HG02759 (cell line): Measurements from ENCODE around the gene APMAP.

Source experiments
- ATAC-seq: cut with Tn5 transposase; IDR thresholded peaks from one replicate; pipeline ENCODE4 v1.9.1; 2021; ENCODE audit warnings: mild to moderate bottlenecking, moderate library complexity; ENCODE audit not compliant: unreplicated experiment

The APMAP gene

GRCh38 chr20:24991897-24992486 lies 559 bp downstream of the APMAP start:
- peak; percentile 27 for ATAC-seq

DNA sequence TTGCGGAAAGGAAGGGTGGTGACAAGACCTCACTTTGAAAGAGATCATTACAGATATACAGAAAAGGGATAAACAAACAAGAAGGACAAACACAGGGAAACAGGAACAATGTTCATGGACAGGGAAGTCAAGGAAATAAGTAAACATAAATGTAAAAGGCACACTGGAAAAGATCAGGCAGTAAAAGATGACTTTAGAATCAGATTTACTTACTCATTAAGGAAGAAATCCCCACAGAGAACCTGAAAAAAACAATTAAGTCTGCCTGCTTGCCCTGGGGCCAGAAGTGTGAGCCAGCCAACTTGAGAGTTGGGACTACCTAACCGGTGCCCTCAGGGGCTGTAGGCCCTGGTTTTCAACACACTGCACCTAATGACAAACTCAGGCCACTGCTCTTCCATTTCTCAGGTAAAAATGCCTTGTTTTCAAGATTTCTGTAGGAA lies 1.7 kb downstream of the APMAP start:
- no peak for ATAC-seq

DNA sequence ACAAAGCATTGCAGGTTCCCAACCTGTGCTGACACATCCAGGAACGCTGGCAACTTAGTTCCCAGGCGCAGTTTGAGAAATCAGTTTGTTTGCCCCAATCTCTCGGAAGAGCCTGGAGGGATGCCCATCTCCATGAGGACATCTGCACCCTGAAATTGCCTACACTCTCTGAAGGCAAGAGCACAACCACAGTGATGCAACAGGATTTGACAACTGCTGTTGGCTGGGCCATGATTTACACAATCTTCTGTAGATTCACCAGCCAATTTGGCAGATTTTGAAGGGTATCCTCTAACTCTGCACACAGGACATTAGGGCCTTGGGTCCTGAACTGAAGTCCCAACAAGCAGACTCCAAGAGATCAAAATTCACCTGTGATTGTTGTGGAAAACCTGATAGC lies 3.4 kb downstream of the APMAP start:
- no peak for ATAC-seq

GRCh38 chr20:24987873-24988835 lies 4.4 kb downstream of the APMAP start:
- no peak for ATAC-seq

- ATAC-seq, result no peak
Measured at GRCh38 chr20:24987244-24987643, 5.3 kb downstream of the APMAP start.

DNA sequence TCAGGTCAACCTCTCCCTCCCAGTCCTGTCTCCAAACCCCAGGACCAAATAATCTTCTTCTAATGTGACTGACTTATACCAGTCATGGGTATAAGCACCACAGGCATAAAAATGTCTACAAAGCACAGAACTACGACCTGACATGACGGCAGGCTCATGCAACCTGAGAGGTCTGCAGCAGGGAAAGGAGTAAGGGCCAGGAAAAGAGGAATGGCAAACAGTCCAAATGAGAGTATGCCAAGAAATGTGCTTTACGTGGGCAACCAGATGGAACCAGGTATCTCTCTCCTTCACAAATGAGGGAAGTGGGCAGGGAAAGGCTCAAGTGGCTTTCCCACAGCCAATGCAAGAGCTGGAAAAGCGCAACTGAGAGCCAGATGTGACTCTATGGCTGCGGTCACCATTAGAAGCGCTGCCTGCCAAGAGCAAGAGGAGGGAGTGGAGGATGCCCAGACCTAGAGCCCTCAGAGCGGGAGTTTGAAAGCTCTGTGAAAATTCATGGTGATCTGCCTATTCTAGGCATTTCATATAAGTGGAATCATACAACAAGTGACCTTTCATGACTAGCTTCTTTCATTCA lies 6.0 kb downstream of the APMAP start:
- no peak for ATAC-seq

GRCh38 chr20:24985802-24986201 lies 6.7 kb downstream of the APMAP start:
- ATAC-seq, result no peak

GRCh38 chr20:24984961-24985640 lies 7.5 kb downstream of the APMAP start:
- ATAC-seq, result no peak

GRCh38 chr20:24983896-24984295 lies 8.7 kb downstream of the APMAP start:
- no peak for ATAC-seq

DNA sequence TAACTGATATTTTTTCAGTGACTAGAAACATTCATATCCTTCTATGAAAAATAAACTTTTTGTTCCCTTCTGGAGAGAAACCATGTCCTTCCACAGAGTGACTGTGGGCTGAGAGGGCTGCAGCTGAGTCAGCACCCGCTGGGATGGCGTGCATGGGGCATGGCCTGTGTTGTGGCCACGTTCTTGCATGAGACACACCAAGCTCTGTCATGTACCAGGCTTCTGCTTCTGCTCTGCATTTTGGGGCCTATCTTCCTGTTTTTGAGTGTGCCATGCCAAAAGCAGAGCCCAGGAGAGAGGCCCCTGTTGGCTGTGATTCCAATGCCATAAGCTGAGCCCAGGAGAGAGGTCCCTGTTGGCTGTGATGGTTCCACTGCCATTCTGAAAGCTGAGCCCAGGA lies 10.8 kb downstream of the APMAP start:
- no peak for ATAC-seq

DNA sequence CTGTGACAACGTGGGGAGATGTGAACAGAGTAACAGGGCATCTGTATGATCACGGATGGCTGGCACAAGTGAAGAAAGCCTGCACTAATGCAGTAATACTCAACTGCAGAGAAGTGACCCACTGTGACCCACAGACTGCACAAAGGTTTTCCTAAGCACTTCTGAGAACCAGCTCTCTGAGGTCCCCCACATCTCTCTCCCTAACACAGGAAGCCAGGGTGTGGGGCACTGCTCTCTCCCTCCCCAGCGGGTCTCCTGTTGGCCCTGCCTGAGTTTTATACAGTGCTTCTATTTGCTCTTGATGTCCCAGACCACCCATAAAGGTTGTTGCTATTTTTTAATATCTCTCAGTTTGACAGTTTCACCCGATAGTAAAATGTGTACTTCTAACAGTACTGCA lies 11.3 kb downstream of the APMAP start:
- no peak for ATAC-seq

DNA sequence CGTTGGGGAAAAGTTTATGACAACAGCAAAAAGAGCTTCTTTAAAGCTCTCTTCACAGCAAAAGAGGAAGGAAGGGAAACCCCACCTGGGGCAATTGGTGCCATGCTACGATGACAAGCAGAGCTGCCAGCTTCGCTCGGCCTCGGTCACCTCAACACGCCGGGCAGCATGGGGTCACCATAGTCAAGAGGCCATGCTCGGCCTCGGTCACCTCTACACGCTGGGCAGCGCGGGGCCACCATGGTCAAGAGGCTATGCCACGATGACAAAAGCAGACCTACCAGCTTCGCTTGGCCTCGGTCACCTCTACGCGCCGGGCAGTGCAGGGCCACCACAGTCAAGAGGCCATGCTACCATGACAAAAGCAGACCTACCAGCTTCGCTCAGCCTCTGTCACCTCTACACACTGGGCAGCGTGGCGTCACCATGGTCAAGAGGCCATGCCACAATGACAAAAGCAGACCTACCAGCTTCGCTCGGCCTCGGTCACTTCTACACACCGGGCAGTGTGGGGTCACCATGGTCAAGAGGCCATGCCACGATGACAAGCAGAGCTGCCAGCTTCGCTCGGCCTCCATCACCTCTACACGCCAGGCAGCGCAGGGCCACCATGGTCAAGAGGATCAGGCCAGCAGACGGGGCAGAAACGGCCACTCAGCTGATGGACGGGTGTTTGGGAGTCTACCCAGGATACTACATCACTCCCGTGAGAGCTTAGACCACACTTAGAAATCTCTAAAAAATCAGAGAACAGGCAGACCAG lies 12.1 kb downstream of the APMAP start:
- ATAC-seq, result no peak

DNA sequence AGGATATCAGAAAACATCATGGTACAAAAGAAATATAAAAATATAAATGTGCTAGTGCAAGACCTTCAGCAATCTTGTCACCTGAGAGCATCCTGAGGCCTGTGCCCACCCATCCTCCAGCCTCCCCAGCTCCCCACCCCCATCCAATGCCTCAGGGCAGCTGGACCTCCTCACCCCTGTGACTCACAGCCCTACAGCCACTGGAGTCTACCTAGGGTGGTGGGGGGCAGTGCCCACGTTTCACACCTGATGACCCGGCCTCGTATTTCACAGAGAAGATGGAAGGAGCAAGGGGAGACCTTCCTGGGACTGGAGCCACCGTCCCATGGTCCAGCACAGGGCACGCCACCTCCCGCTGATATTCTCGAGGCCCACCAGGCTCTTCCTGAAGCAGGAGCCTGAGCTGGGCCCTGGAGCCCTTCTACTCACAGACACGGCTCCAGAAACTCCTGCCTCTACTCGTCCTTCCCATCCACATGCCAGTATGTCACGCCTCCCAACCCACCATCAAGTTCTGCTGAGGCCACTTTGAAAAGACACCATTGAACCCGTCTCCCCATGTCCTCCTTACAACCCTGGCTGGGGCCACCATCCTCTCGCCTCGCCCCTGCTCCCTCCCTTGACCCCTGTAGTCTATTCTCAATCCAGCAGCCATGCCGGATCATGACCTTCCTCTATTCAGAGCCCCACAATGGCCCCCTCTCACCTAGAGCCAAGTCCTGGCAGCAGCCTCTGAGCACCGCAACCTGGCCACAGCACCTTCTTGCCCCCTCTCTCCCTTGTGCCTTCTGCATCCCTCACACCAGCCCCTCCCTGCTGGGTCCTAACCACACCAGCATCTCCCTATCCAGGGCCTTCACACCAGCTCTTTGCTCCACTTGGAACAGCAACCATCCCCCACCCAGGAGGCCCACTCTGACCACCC lies 13.3 kb downstream of the APMAP start:
- no peak for ATAC-seq

- ATAC-seq, result no peak
Measured at GRCh38 chr20:24978513-24978912, 14.0 kb downstream of the APMAP start.

DNA sequence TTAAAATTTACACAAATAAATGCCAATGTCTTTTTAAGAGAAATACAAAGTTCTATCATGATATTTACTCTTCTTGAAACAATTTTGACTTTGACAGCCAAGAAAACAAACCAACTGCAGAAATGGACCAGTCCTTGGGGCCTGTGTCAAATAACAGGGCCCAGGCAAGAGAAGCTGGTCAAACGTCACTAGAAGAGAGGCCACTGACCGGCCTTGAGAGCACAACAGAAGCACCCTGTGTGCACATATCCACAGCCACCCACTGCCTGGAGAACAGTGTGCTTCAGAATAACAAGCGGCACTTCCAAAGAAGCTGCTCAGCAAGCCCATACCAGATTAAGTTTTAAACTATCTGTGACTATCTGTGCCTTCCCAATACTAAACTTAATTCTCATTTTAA lies 14.8 kb downstream of the APMAP start:
- ATAC-seq, result no peak

- no peak for ATAC-seq
Measured at GRCh38 chr20:24977336-24977735, 15.2 kb downstream of the APMAP start.

- no peak for ATAC-seq
Measured at GRCh38 chr20:24972341-24972740, 20.2 kb downstream of the APMAP start.

DNA sequence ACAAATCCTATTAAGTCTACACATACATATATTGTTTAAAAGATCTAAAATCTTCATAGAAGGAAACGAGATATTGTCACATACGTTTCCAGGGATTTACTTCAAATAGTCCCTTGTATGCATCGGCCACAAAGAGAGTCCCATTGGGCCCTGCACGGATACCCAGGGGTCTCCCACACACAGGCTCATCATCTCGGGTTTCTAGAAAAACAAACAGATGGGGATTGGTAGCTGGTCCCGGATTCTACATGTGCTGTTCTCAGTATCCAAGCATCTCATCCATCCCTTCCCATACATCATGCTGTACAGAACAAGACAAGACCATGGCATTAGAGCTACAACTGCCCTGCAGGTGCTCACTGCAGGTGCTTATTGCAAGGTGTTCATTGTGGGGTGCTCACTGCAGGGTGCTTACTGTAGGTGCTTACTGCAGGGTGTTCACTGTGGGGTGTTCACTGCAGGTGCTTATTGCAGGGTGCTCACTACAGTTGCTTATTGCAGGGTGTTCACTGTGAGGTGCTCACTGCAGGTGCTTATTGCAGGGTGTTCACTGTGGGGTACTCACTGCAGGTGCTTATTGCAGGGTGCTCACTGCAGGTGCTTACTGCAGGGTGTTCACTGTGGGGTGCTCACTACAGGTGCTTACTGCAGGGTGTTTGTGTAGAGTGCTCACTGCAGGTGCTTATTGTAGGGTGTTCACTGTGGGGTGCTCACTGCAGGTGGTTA lies 21.0 kb downstream of the APMAP start:
- no peak for ATAC-seq

GRCh38 chr20:24970754-24971153 lies 21.8 kb downstream of the APMAP start:
- ATAC-seq, result no peak
